SK-N-SH treated with all-trans-retinoic acid at 6 μM for 48 hours (cell line): ENCODE data around the gene BZW1.

ENCODE experiments used
- ARNTL ChIP-seq: fragments of 450-650 bp; formaldehyde crosslinking; IDR thresholded peaks from 2 replicates; pipeline ENCODE4 v1.5.0; 2020; ENCODE audit warnings: low read depth, mild to moderate bottlenecking, moderate library complexity, borderline replicate concordance
- BACH2 ChIP-seq: fragments of 250-450 bp; sonication (Bioruptor Pico); IDR thresholded peaks from 2 replicates; pipeline ENCODE4 v1.9.0; 2021; ENCODE audit warnings: mild to moderate bottlenecking, borderline replicate concordance
- OSR1 ChIP-seq: fragments of 250-450 bp; sonication (Bioruptor Pico); IDR thresholded peaks from 2 replicates; pipeline ENCODE4 v1.8.0; 2022; ENCODE audit warnings: moderate library complexity, mild to moderate bottlenecking, inconsistent platforms
- RARB ChIP-seq: fragments of 250-450 bp; sonication (Bioruptor Pico); IDR thresholded peaks from 2 replicates; pipeline ENCODE4 v1.8.0; 2021; ENCODE audit warnings: mild to moderate bottlenecking, moderate library complexity

DNA sequence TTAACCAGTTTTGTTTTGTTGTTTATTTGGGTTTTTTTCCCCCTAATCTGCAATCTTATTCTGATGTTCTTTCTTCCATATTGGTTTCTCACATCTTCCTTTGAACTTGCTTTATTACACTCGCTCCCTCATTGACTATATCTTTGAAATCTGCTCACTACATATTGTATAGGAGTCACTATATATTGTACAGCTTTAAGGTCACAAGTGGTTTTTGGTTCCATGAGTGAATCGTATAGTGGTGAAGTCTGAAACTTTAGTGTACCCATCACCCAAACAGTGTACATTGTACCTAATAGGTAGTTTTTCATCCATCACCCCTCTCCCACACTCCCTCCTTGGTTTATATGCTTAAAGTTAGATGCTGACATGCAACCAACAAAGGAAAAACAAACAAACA, 11.3 kb upstream of the BZW1 start:
- TF ChIP-seq RARB, result no peak
- no peak for TF ChIP-seq BACH2
- no peak for TF ChIP-seq OSR1 (CRISPR knock-in tag)
- no peak for TF ChIP-seq ARNTL (CRISPR knock-in tag)
